ENCODE results near the gene IL37. TPM values are rescaled to one million over a fixed set of nuclear protein-coding genes. Genes with fewer than 3 reads are reported as not detected.

IL37 gene
- total and polyA plus RNA-seq, 2 experiments from 2014 or later, result not detected

DNA sequence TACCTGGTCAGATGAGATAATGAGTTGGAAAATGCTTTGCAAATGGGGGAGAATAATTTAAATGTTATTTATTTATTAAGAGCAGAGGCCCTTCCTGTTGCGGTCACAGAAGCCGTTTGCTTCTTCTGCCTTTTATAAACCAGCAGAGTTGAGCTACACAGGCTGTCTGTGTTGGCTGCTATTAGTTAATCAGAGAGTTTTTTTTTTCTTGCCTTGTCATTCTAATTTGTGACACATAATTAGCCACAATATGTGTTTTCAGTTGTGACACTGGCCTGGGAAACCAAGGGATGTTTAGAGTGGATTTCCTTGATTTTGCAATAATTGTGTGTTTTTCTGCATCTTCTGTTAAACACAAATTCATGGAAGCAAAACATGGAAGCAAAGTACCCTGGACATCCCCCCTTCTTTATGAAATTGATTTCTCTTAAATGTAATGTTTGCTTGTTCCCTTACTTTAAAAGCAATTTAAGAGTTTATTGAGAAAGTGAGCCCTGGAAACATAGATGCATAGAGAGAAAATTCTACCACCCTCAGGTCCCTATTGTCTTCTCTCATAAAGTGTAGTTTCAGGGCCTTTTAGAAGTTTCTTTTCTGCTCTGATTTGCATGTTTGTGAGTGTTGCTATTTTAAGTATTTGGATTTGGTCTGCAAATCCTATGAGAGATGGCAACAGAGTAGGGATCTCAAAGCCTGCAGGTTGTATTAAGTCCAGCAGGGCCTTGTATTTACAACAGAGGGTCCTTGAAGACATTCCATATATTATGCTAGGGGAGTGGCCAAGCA, 22.8 kb upstream of the IL37 start (continued):
- TF ChIP-seq, protein P1, sequence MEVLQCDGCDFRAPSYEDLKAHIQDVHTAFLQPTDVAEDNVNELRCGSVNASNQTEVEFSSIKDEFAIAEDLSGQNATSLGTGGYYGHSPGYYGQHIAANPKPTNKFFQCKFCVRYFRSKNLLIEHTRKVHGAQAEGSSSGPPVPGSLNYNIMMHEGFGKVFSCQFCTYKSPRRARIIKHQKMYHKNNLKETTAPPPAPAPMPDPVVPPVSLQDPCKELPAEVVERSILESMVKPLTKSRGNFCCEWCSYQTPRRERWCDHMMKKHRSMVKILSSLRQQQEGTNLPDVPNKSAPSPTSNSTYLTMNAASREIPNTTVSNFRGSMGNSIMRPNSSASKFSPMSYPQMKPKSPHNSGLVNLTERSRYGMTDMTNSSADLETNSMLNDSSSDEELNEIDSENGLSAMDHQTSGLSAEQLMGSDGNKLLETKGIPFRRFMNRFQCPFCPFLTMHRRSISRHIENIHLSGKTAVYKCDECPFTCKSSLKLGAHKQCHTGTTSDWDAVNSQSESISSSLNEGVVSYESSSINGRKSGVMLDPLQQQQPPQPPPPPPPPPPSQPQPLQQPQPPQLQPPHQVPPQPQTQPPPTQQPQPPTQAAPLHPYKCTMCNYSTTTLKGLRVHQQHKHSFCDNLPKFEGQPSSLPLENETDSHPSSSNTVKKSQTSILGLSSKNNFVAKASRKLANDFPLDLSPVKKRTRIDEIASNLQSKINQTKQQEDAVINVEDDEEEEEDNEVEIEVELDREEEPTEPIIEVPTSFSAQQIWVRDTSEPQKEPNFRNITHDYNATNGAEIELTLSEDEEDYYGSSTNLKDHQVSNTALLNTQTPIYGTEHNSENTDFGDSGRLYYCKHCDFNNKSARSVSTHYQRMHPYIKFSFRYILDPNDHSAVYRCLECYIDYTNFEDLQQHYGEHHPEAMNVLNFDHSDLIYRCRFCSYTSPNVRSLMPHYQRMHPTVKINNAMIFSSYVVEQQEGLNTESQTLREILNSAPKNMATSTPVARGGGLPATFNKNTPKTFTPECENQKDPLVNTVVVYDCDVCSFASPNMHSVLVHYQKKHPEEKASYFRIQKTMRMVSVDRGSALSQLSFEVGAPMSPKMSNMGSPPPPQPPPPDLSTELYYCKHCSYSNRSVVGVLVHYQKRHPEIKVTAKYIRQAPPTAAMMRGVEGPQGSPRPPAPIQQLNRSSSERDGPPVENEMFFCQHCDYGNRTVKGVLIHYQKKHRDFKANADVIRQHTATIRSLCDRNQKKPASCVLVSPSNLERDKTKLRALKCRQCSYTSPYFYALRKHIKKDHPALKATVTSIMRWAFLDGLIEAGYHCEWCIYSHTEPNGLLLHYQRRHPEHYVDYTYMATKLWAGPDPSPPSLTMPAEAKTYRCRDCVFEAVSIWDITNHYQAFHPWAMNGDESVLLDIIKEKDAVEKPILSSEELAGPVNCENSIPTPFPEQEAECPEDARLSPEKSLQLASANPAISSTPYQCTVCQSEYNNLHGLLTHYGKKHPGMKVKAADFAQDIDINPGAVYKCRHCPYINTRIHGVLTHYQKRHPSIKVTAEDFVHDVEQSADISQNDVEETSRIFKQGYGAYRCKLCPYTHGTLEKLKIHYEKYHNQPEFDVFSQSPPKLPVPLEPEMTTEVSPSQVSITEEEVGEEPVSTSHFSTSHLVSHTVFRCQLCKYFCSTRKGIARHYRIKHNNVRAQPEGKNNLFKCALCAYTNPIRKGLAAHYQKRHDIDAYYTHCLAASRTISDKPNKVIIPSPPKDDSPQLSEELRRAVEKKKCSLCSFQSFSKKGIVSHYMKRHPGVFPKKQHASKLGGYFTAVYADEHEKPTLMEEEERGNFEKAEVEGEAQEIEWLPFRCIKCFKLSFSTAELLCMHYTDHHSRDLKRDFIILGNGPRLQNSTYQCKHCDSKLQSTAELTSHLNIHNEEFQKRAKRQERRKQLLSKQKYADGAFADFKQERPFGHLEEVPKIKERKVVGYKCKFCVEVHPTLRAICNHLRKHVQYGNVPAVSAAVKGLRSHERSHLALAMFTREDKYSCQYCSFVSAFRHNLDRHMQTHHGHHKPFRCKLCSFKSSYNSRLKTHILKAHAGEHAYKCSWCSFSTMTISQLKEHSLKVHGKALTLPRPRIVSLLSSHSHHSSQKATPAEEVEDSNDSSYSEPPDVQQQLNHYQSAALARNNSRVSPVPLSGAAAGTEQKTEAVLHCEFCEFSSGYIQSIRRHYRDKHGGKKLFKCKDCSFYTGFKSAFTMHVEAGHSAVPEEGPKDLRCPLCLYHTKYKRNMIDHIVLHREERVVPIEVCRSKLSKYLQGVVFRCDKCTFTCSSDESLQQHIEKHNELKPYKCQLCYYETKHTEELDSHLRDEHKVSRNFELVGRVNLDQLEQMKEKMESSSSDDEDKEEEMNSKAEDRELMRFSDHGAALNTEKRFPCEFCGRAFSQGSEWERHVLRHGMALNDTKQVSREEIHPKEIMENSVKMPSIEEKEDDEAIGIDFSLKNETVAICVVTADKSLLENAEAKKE (CRISPR knock-in tag; IDR thresholded peaks at IDR 0.05), result no peak
- TF ChIP-seq STAT1 (IDR thresholded peaks at IDR 0.05; ENCODE audit: unreplicated experiment), result no peak
- TF ChIP-seq NANOG (IDR thresholded peaks at IDR 0.05; ENCODE audit: borderline replicate concordance), result no peak
- TF ChIP-seq, protein P2, sequence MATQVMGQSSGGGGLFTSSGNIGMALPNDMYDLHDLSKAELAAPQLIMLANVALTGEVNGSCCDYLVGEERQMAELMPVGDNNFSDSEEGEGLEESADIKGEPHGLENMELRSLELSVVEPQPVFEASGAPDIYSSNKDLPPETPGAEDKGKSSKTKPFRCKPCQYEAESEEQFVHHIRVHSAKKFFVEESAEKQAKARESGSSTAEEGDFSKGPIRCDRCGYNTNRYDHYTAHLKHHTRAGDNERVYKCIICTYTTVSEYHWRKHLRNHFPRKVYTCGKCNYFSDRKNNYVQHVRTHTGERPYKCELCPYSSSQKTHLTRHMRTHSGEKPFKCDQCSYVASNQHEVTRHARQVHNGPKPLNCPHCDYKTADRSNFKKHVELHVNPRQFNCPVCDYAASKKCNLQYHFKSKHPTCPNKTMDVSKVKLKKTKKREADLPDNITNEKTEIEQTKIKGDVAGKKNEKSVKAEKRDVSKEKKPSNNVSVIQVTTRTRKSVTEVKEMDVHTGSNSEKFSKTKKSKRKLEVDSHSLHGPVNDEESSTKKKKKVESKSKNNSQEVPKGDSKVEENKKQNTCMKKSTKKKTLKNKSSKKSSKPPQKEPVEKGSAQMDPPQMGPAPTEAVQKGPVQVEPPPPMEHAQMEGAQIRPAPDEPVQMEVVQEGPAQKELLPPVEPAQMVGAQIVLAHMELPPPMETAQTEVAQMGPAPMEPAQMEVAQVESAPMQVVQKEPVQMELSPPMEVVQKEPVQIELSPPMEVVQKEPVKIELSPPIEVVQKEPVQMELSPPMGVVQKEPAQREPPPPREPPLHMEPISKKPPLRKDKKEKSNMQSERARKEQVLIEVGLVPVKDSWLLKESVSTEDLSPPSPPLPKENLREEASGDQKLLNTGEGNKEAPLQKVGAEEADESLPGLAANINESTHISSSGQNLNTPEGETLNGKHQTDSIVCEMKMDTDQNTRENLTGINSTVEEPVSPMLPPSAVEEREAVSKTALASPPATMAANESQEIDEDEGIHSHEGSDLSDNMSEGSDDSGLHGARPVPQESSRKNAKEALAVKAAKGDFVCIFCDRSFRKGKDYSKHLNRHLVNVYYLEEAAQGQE (IDR thresholded peaks at IDR 0.05; ENCODE audit: unreplicated experiment), result no peak
- TF ChIP-seq EZH2phosphoT487 (IDR thresholded peaks at IDR 0.05; ENCODE audit: unreplicated experiment), result no peak
- no peak for TF ChIP-seq JUNB (IDR thresholded peaks at IDR 0.05; ENCODE audit: unreplicated experiment)
- TF ChIP-seq CREB1 (CRISPR knock-in tag; IDR thresholded peaks at IDR 0.05; ENCODE audit: low read depth), result no peak
- TF ChIP-seq, protein P3, sequence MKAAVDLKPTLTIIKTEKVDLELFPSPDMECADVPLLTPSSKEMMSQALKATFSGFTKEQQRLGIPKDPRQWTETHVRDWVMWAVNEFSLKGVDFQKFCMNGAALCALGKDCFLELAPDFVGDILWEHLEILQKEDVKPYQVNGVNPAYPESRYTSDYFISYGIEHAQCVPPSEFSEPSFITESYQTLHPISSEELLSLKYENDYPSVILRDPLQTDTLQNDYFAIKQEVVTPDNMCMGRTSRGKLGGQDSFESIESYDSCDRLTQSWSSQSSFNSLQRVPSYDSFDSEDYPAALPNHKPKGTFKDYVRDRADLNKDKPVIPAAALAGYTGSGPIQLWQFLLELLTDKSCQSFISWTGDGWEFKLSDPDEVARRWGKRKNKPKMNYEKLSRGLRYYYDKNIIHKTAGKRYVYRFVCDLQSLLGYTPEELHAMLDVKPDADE (IDR thresholded peaks at IDR 0.05), result no peak
- no peak for TF ChIP-seq ZNF114 (CRISPR knock-in tag; IDR thresholded peaks at IDR 0.05)
